DND-41 (cell line): ENCODE measurements around the gene KLHL18.

Source experiments
- CTCF ChIP-seq: IDR thresholded peaks from 2 replicates; pipeline ENCODE4 v1.5.1; 2012; ENCODE audit warnings: borderline replicate concordance, low read length, moderate library complexity, mild to moderate bottlenecking; ENCODE audit not compliant: poor library complexity, severe bottlenecking; ENCODE audit errors: extremely low read depth
- EZH2 ChIP-seq: IDR thresholded peaks from 3 replicates; pipeline ENCODE4 v1.6.1; 2012; ENCODE audit warnings: borderline replicate concordance, low read depth, mild to moderate bottlenecking, moderate library complexity, low read length, inconsistent platforms; ENCODE audit not compliant: severe bottlenecking

GRCh38 chr3:47266709-47267489, 15.8 kb upstream of the KLHL18 start:
- TF ChIP-seq CTCF (no peak), EZH2 (no peak)
